A673 (cell line): ENCODE measurements around the gene CLDN11.

ENCODE experiments used
- CTCF ChIP-seq: fragments of 300-800, 200-600 bp; sonication (generic); conservative IDR thresholded peaks from 2 replicates; pipeline ENCODE4 v1.5.1; 2017; ENCODE audit warnings: low read depth, mild to moderate bottlenecking, antibody characterized with exemption, low read length, moderate library complexity, mixed read lengths
- EZH2 ChIP-seq: fragments of 200-600 bp; sonication (generic); IDR thresholded peaks from 2 replicates; pipeline ENCODE4 v1.6.1; 2017; ENCODE audit warnings: borderline replicate concordance, low read depth, mild to moderate bottlenecking, mixed read lengths, antibody characterized with exemption, low read length; ENCODE audit not compliant: poor library complexity, severe bottlenecking

- no peak for TF ChIP-seq CTCF
- no peak for TF ChIP-seq EZH2
These were observed 50.7 kb downstream of the CLDN11 start for GRCh38 chr3:170469151-170470062.
